Esophagus mucosa (tissue), 1 donor: ENCODE data around the gene C2CD4D. TPM values are rescaled to one million over a fixed set of nuclear protein-coding genes. Genes with fewer than 3 reads are reported as not detected.

Experiments
- total RNA-seq: library from RNA; stranded (reverse); gene quantifications from one replicate; pipeline ENCODE4 v1.2.4, GENCODE V29; 2023
- donor health status: DM: yes; HTN: yes; CAD: no.

C2CD4D gene
- total RNA-seq, 1 donor from 2014 or later, result 0.24 TPM

Other genes with a start within 250 kb of the C2CD4D start
- gene SNX27, start 227.8 kb downstream of the C2CD4D start, total RNA-seq, result 16.4 TPM
- gene CELF3, start 123.0 kb downstream of the C2CD4D start, total RNA-seq, result not detected
- not detected for gene RIIAD1, start 118.3 kb downstream of the C2CD4D start, total RNA-seq
- gene MRPL9, start 76.3 kb downstream of the C2CD4D start, total RNA-seq, result 72.0 TPM
- 2.2 TPM for gene TDRKH, start 49.3 kb downstream of the C2CD4D start, total RNA-seq
- gene LINGO4, start 34.4 kb downstream of the C2CD4D start, total RNA-seq, result not detected
- 1.2 TPM for gene RORC, start 8.0 kb downstream of the C2CD4D start, total RNA-seq
- gene THEM5, start 13.9 kb upstream of the C2CD4D start, total RNA-seq, result 0.32 TPM
- gene THEM4, start 69.7 kb upstream of the C2CD4D start, total RNA-seq, result 4.8 TPM
- gene S100A10, start 154.0 kb upstream of the C2CD4D start, total RNA-seq, result 1,355 TPM
- gene S100A11, start 197.2 kb upstream of the C2CD4D start, total RNA-seq, result 2,220 TPM
- gene TCHHL1, start 249.2 kb upstream of the C2CD4D start, total RNA-seq, result not detected